ENCODE results near the gene OR52N5. TPM values are rescaled to one million over a fixed set of nuclear protein-coding genes. Genes with fewer than 3 reads are reported as not detected.

OR52N5 gene
- total and polyA plus RNA-seq, 2 of the 13 experiments (the other 11 are each of a cell fraction or from before 2014, with no cell fraction given), result not detected

GRCh38 chr11:5807580-5807979, 24.4 kb upstream of the OR52N5 start (continued):
- TF ChIP-seq ZXDC (CRISPR knock-in tag; IDR thresholded peaks at IDR 0.05), result no peak
- TF ChIP-seq ZMAT5 (CRISPR knock-in tag; IDR thresholded peaks at IDR 0.05; ENCODE audit: borderline replicate concordance, low read depth), result no peak
- no peak for TF ChIP-seq CREM (IDR thresholded peaks at IDR 0.05)
- no peak for TF ChIP-seq CREM (CRISPR knock-in tag; IDR thresholded peaks at IDR 0.05)

- no peak overlapping the region for H3K4me3 ChIP-seq (replicated peaks in 1 of 3; ENCODE audit: insufficient read depth in 1 of 3, low read depth in 2 of 3, low read length in 3 of 3)
- no TSS peak for BruUV-seq (replicated peaks)
- H3K9me3 ChIP-seq (ENCODE audit: low read length), result no peaks in the 10 kb centered on the region
- in situ Hi-C loops (cut with HindIII; ENCODE audit: extremely low pct_ligation_motif_present, low pct_unique_long_range_greater_than_20kb), result loop anchor here (10.0 kb wide), 1 partner anchor 119 kb away; the partner anchor contains the start of genes TRIM22 and TRIM5
- FAIRE-seq (no peak), DNase-seq (ENCODE audit: low spot score) (no peak), ATAC-seq (no peak)
- POLR2A ChIA-PET, result no interaction called here
- no peak overlapping the region for H3K4me2 ChIP-seq (ENCODE audit: low read depth, low read length)
- H2AFZ ChIP-seq (ENCODE audit: low read length), result no peak overlapping the region
- intact Hi-C loops (cut with micrococcal nuclease; ENCODE audit: unreplicated experiment), result no loop called here
- no peaks in the 10 kb centered on the region for H3K36me3 ChIP-seq (replicated peaks in 1 of 2; ENCODE audit: control insufficient read depth in 1 of 2, insufficient read depth in 2 of 2, low read length in 2 of 2)
- H3K27me3 ChIP-seq (ENCODE audit: control insufficient read depth in 1 of 2, insufficient read depth in 2 of 2, low read length in 2 of 2), result peaks cover 0 to 21% of the 10 kb centered on the region in 2 experiments; a peak in 4 of 5 replicates
- peaks cover 16% of the 10 kb centered on the region for H3K4me1 ChIP-seq (ENCODE audit: insufficient read depth, low read length)
- WGBS (ENCODE audit: low lambda C conversion rate), result 58% methylated on average over 5 of the region's 5 CpGs
- no peak overlapping the region for H3K9ac ChIP-seq (ENCODE audit: insufficient read depth, low read depth, low read length)
- no peaks in the 10 kb centered on the region for H3K79me2 ChIP-seq (ENCODE audit: insufficient read depth, low read length)
- CTCF ChIA-PET (ENCODE audit: low intra/inter-chr PET ratio, low total read pairs), result interaction anchor here (1.0 kb wide), 1 partner anchor 328 kb away, joined by 3 read pairs; no protein-coding TSS in a partner anchor
- H4K20me1 ChIP-seq (ENCODE audit: insufficient read depth, low read length), result no peaks in the 10 kb centered on the region
- no peak overlapping the region for H3K27ac ChIP-seq (ENCODE audit: extremely low read length, insufficient read depth, low read length)
- TF ChIP-seq ARID3A (IDR thresholded peaks at IDR 0.05; ENCODE audit: low read depth, low read length) (no peak), RARG (CRISPR knock-in tag; IDR thresholded peaks at IDR 0.05; ENCODE audit: low read depth) (no peak), ZNF34 (CRISPR knock-in tag; IDR thresholded peaks at IDR 0.05; ENCODE audit: borderline replicate concordance) (no peak), SSRP1 (CRISPR knock-in tag; IDR thresholded peaks at IDR 0.05) (no peak), ZSCAN25 (CRISPR knock-in tag; IDR thresholded peaks at IDR 0.05) (no peak), ZNF512 (CRISPR knock-in tag; IDR thresholded peaks at IDR 0.05) (no peak), ZBTB8A (CRISPR knock-in tag; IDR thresholded peaks at IDR 0.05; ENCODE audit: borderline replicate concordance, low read depth) (no peak), TRAFD1 (CRISPR knock-in tag; IDR thresholded peaks at IDR 0.05; ENCODE audit: borderline replicate concordance) (no peak), ATM (IDR thresholded peaks at IDR 0.05; ENCODE audit: borderline replicate concordance) (no peak), SRSF1 (optimal IDR thresholded peaks at IDR 0.05; ENCODE audit: low read depth, low read length) (no peak)
These were observed 20.8 kb upstream of the OR52N5 start for GRCh38 chr11:5803982-5804381.
